ENCODE results near the gene ZBTB16.

- no peak for TF ChIP-seq CTCF (IDR thresholded peaks at IDR 0.05; ENCODE audit: low read depth, low read length)
- TF ChIP-seq, protein P1, sequence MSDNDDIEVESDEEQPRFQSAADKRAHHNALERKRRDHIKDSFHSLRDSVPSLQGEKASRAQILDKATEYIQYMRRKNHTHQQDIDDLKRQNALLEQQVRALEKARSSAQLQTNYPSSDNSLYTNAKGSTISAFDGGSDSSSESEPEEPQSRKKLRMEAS (IDR thresholded peaks at IDR 0.05; ENCODE audit: low read depth, low read length) = no peak
Measured at GRCh38 chr11:114257621-114258558, 198.4 kb downstream of the ZBTB16 start.

Data from NB4 (cell line).